Heart right ventricle (tissue), 16 donors: ENCODE results near the gene TNS1. TPM values are rescaled to one million over a fixed set of nuclear protein-coding genes. Genes with fewer than 3 reads are reported as not detected.

ENCODE experiments used
- ATAC-seq, 8 donors: fragments of 200-7000 bp; cut with Tn5 transposase; one replicate each; pipeline ENCODE4 v1.9.1; 2020; ENCODE audit warnings: mild to moderate bottlenecking in 8 of 8, moderate library complexity in 8 of 8, moderate number of reproducible peaks in 1 of 8
- DNase-seq, 2 donors: peaks; one replicate each; pipeline ENCODE4 v3.0.0-alpha.2; 2020
- H3K27ac ChIP-seq, 10 donors: fragments of 200-600 bp; sonication (generic) in 2 of 10; one replicate each; pipeline versions ENCODE4 v1.5.0 to v1.8.0; 2020 to 2022; ENCODE audit warnings: mild to moderate bottlenecking in 3 of 10
- H3K27me3 ChIP-seq, 7 donors: fragments of 200-600 bp; one replicate each; pipeline ENCODE4 v1.8.0; 2021 to 2022; ENCODE audit warnings: mild to moderate bottlenecking in 2 of 7
- H3K36me3 ChIP-seq, 9 donors: fragments of 200-600 bp; sonication (generic) in 1 of 9; one replicate each; pipeline versions ENCODE4 v1.5.0 to v1.8.0; 2020 to 2022; ENCODE audit warnings: mild to moderate bottlenecking in 2 of 9
- H3K4me1 ChIP-seq, 9 donors: fragments of 200-600 bp; sonication (generic) in 1 of 9; one replicate each; pipeline versions ENCODE4 v1.5.0 to v1.8.0; 2020 to 2022; ENCODE audit warnings: mild to moderate bottlenecking in 4 of 9
- H3K4me3 ChIP-seq, 10 donors: fragments of 200-600 bp; sonication (generic) in 2 of 10; one replicate each; pipeline versions ENCODE4 v1.5.0 to v1.8.0; 2020 to 2022; ENCODE audit warnings: mild to moderate bottlenecking in 7 of 10, moderate library complexity in 2 of 10
- H3K9me3 ChIP-seq, 11 donors: fragments of 200-600 bp in 10 of 11; sonication (generic) in 2 of 11; one replicate each; pipeline versions ENCODE4 v1.5.0 to v1.8.0; 2013 to 2022; ENCODE audit warnings: mild to moderate bottlenecking in 2 of 11, control low read depth in 1 of 11, moderate library complexity in 1 of 11
- CTCF ChIP-seq, 9 donors: fragments of 200-600 bp; sonication (generic) in 2 of 9; IDR thresholded peaks; one replicate each; pipeline versions ENCODE4 v1.5.0 to v1.8.0; 2021 to 2022; ENCODE audit warnings: antibody characterized with exemption in 9 of 9, mild to moderate bottlenecking in 5 of 9, moderate library complexity in 1 of 9
- WGBS, 2 donors: extraction: QIAGEN DNeasy Blood & Tissue Kit; methylation state at CpG; one replicate each; pipeline ENCODE4 v1.1.7; 2013; ENCODE audit warnings: inconsistent platforms in 1 of 2; 5-methylcytosine and 5-hydroxymethylcytosine counted together
- intact Hi-C, 10 donors: fragments of 100-400 bp; cut with DNase I; formaldehyde crosslinking; loops; one replicate each; pipeline versions ENCODE4 v1.11.1 to v1.14.2; 2022
- polyA plus RNA-seq, 2 donors: library from polyadenylated mRNA; stranded (reverse); fragments of 200-250 nt; gene quantifications; one replicate each; pipeline ENCODE4 v1.2.3, GENCODE V29; 2013
- total RNA-seq, 10 donors: library from RNA; stranded (reverse); fragmentation: NEBNext Ultra II Directional in 3 of 10; extraction: Animal tissue kit (Norgen Biotek cat#: 25700) in 3 of 10; gene quantifications; one replicate each; pipeline versions ENCODE4 v1.2.1 to v1.2.4, GENCODE V29; 2021 to 2023
- donor health status: Arrhythmogenic right ventricular cardiomyopathy.
- donor health status: ischemic (EF 13 %, LVEDD 7.1; RV severe dilation, severe dysfunction).
- donor health status: healthy with polysubstance abuse.
- donor health status: DM: no; HTN: yes; CAD: no.
- donor health status: DM: no; HTN: no; CAD: no.
- donor health status: ischemic (EF 25% LVEDD 6.9; RV normal size, moderate dysfunction).
- donor health status: ischemic (EF 25% LVEDD 5.7; RV mildly dilated, moderate dysfunction).
- donor health status: healthy.
- donor health status: DM: yes; HTN: yes; CAD: no.
- donor health status: Ischemic cardiomyopathy.
- donor health status: ischemic (EF 35%, LVEDD 5.7; RV mildly dilated, moderate dysfunction).
- donor health status: nonischemic (EF 11% LVEDD 7.7; RV severe dilation, severe dysfunction).
- donor health status: DM: yes; HTN: yes; CAD: no.
- donor health status: PGD.
- donor health status: ischemic (EF 29% LVEDD 5.4; RV normal size, mild dysfunction).
- donor health status: nonischemic (EF 23%, LVEDD 6.1; RV moderate dilation, normal function).

TNS1 gene
- total and polyA plus RNA-seq, 12 donors: 64.6 to 844 (median 731) TPM

DNA sequence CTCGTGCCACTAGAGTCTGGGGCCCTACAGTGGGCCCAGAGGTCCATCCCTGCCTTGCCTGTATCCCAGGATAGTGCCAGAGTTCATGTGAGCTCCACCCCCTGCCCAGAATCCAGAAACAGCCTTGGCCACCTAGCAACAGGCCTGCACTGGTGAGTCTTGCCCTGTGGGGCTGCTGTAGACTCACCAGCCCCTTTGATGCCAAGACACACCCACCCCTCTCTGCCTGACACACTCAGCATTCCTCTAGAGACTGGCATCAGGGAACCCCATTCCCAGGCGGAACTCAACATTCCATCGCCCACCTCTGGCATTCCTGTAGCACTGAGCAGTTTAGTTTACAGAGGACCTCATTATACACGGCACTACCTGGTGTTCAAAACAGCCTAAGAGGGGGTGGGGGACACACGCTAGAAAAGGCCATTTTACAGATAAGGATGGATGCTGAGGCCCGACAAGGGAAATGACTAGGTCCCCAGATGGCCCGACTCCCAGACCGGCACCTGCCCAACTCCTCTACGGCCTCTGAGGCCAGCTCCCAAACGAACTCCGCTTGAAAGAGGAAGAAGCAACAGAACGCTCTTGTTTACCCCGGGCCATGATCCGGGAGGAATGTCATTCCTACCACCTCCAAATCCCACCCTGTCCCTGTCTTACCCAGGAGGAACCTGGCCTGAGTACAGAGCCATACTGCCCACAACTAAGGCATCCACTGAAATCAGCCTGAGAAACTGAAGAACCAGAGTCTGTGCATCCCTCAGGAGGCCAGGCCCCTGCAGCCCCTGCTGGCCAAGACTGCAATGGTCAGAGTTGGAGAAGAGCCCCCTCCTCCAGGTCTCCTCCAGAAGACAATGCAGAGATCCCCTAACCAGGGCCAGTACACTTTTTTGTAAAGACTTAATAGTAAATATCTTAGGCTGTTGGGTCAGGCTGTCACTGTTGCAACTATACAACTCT lies 180.2 kb downstream of the TNS1 start:
- TF ChIP-seq CTCF (IDR thresholded peaks at IDR 0.05): peak in 1 of 9 donors; percentile 12
- WGBS, 2 donors: 36 to 40% methylated on average over 14 of the region's 14 CpGs
- Histone ChIP-seq H3K27me3 (no peaks in the 10 kb centered on the region), H3K9me3 (no peaks in the 10 kb centered on the region), H3K4me3 (no peak overlapping the region), H3K4me1 (peaks cover 44 to 100% (median 99%) of the 10 kb centered on the region in 9 donors), H3K27ac (peak overlapping the region in 9 of 10 donors; percentile 31 to 96 (median 64)), H3K36me3 (peaks cover 0 to 98% (median 36%) of the 10 kb centered on the region in 9 donors)
- ATAC-seq: peak in 4 of 8 donors; percentile 5 to 28 (median 14)
- no peak for DNase-seq
- intact Hi-C loops: loop anchor here in 1 of 10 donors (10.0 kb wide), 1 partner anchor 52 kb away; no protein-coding TSS in a partner anchor

DNA sequence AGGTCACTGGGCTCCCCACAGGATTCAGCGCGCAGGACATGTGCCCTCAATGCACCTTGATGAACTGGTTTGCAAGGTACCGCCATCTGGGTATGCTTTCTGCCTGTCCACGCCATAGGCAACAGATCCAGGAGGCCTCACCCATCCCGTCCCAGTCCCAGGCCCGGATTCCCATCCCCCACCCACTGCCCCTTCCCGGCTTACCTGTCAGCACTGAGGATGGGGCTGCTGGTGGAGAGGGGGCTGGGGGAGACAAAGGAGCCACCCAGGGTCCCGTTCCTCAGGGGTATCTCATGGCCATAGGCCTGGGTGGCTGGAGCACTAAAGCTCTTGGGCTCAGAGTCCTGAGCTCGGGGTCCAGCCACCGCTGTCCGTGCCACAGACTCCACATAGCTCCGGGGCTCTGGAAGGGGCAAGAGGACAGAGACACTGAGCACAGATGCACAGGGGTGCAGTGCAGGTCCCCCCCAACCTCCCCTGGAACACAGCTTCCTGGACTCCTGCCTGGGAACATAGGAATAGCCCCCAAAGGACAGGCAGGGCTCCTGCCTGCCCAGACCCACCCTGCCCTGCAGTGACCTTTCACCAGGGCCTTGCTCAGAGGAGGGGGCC lies 181.2 kb downstream of the TNS1 start:
- peaks cover 46 to 100% (median 99%) of the 10 kb centered on the region in 9 donors for H3K4me1 ChIP-seq
- DNase-seq (no peak), ATAC-seq (no peak)
- no peaks in the 10 kb centered on the region for H3K9me3 ChIP-seq
- H3K27ac ChIP-seq: peak overlapping the region in 9 of 10 donors; percentile 31 to 96 (median 64)
- WGBS, 2 donors: 90 to 94% methylated on average over 12 of the region's 12 CpGs
- no peak overlapping the region for H3K4me3 ChIP-seq
- peaks cover 0 to 100% (median 45%) of the 10 kb centered on the region in 9 donors for H3K36me3 ChIP-seq
- TF ChIP-seq CTCF (IDR thresholded peaks at IDR 0.05): no peak
- no peaks in the 10 kb centered on the region for H3K27me3 ChIP-seq
- intact Hi-C loops: loop anchor here in 1 of 10 donors (10.0 kb wide), 1 partner anchor 53 kb away; no protein-coding TSS in a partner anchor

DNA sequence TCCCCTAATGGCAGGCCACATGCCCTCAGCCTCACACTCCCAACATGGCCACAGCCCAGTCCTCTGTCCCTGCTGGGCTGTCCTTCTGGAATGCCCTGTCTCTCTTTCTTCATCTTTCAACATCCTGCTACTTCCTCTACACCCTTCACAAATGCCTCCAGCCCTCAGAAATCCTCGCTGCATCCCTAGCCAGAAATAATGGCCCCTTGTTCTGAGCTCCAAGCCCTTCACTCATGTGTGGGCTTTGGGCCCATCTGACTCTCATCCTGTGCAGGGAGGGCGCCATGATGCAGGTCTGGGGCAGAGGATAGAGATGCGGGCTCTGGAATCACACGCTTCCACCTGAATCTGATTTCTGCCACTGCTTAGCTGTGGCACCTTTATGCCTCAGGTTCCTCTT lies 181.9 kb downstream of the TNS1 start:
- intact Hi-C loops: loop anchor here in 1 of 10 donors (10.0 kb wide), 1 partner anchor 54 kb away; no protein-coding TSS in a partner anchor
- ATAC-seq: no peak
- Histone ChIP-seq H3K36me3 (peaks cover 0 to 100% (median 47%) of the 10 kb centered on the region in 9 donors), H3K27me3 (no peaks in the 10 kb centered on the region), H3K27ac (peak overlapping the region in 6 of 10 donors; percentile 47 to 96 (median 76)), H3K4me1 (peaks cover 47 to 100% (median 99%) of the 10 kb centered on the region in 9 donors), H3K4me3 (no peak overlapping the region), H3K9me3 (no peaks in the 10 kb centered on the region)
- WGBS, 2 donors: 88 to 92% methylated on average over 4 of the region's 4 CpGs
- no peak for DNase-seq
- no peak for TF ChIP-seq CTCF (IDR thresholded peaks at IDR 0.05)
